ENCODE results near the gene RAB3B.

GRCh38 chr1:52026278-52026677 is 35.8 kb upstream of the RAB3B start:
- TF ChIP-seq CTCF (IDR thresholded peaks at IDR 0.05 in 4 of 5, conservative IDR thresholded peaks at IDR 0.05 in 1 of 5): no peak
- TF ChIP-seq POLR2A (IDR thresholded peaks at IDR 0.05): no peak
